GM18511 (cell line): ENCODE data around the gene XRRA1.

Experiments
- ATAC-seq: cut with Tn5 transposase; IDR thresholded peaks from one replicate; pipeline ENCODE4 v1.9.1; 2021; ENCODE audit warnings: mild to moderate bottlenecking, moderate library complexity; ENCODE audit not compliant: unreplicated experiment

XRRA1 gene

GRCh38 chr11:74951226-74951625 lies 2.3 kb upstream of the XRRA1 start:
- ATAC-seq: no peak

- no peak for ATAC-seq
Observed at GRCh38 chr11:74950374-74950969, 1.6 kb upstream of the XRRA1 start.

- ATAC-seq: no peak
Observed at GRCh38 chr11:74949753-74950137, 854 bp upstream of the XRRA1 start.

- ATAC-seq: peak; percentile 15
Observed at GRCh38 chr11:74948546-74948897, 369 bp downstream of the XRRA1 start.

GRCh38 chr11:74942073-74942759 lies 6.7 kb downstream of the XRRA1 start:
- no peak for ATAC-seq

GRCh38 chr11:74941492-74941891 lies 7.4 kb downstream of the XRRA1 start:
- no peak for ATAC-seq

- no peak for ATAC-seq
Observed at GRCh38 chr11:74937696-74938475, 11.0 kb downstream of the XRRA1 start.

- no peak for ATAC-seq
Observed at GRCh38 chr11:74936976-74937375, 11.9 kb downstream of the XRRA1 start.

- no peak for ATAC-seq
Observed at GRCh38 chr11:74936087-74936486, 12.8 kb downstream of the XRRA1 start.

- ATAC-seq: no peak
Observed at GRCh38 chr11:74935285-74935684, 13.6 kb downstream of the XRRA1 start.

- ATAC-seq: no peak
Observed at GRCh38 chr11:74933765-74934164, 15.1 kb downstream of the XRRA1 start.

GRCh38 chr11:74932797-74933196 lies 16.1 kb downstream of the XRRA1 start:
- ATAC-seq: no peak

GRCh38 chr11:74932169-74932568 lies 16.7 kb downstream of the XRRA1 start:
- ATAC-seq: no peak

- ATAC-seq: peak; percentile 65
Observed at GRCh38 chr11:74929431-74930363, 19.2 kb downstream of the XRRA1 start.

- no peak for ATAC-seq
Observed at GRCh38 chr11:74927496-74927895, 21.4 kb downstream of the XRRA1 start.

- no peak for ATAC-seq
Observed at GRCh38 chr11:74926304-74927030, 22.4 kb downstream of the XRRA1 start.

GRCh38 chr11:74925281-74925680 lies 23.6 kb downstream of the XRRA1 start:
- ATAC-seq: no peak

- ATAC-seq: no peak
Observed at GRCh38 chr11:74923125-74923524, 25.8 kb downstream of the XRRA1 start.

GRCh38 chr11:74909812-74910211 lies 39.1 kb downstream of the XRRA1 start:
- ATAC-seq: no peak

- peak; percentile 59 for ATAC-seq
Observed at GRCh38 chr11:74909385-74909784, 39.5 kb downstream of the XRRA1 start.
